ENCODE results near the gene SECISBP2L.
A peak's percentile ranks its signal among the peaks of the same experiment; 100 is the strongest.

SECISBP2L gene

DNA sequence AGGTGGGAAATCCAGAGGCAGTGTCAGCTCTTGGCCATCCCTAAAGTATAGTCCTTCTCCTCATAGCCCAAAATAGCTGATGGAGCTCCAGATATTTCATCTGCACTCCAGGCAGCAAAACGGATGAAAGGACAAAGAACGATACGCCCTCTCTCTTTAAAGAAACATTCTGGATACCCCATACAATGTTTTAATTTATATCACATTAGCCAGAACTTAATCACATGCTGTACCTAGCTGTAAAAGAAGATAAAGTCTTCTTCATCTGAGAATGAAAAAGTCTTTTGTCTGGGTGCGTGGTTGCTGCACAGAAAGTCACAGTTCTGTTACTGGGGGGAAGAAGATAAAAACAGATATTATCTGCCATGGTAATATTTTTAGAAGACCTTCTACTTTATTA, 78.2 kb downstream of the SECISBP2L start:
- H3K27me3 ChIP-seq (replicated peaks; ENCODE audit: control insufficient read depth, insufficient read depth, low read length) = no peaks in the 10 kb centered on the region
- DNase-seq (ENCODE audit: extremely low read depth, insufficient read length) = no peak
- no peaks in the 10 kb centered on the region for H3K36me3 ChIP-seq (ENCODE audit: control insufficient read depth, insufficient read depth, low read length)
- H3K4me3 ChIP-seq (replicated peaks; ENCODE audit: low read depth, low read length) = no peak overlapping the region
- TF ChIP-seq, protein P1, sequence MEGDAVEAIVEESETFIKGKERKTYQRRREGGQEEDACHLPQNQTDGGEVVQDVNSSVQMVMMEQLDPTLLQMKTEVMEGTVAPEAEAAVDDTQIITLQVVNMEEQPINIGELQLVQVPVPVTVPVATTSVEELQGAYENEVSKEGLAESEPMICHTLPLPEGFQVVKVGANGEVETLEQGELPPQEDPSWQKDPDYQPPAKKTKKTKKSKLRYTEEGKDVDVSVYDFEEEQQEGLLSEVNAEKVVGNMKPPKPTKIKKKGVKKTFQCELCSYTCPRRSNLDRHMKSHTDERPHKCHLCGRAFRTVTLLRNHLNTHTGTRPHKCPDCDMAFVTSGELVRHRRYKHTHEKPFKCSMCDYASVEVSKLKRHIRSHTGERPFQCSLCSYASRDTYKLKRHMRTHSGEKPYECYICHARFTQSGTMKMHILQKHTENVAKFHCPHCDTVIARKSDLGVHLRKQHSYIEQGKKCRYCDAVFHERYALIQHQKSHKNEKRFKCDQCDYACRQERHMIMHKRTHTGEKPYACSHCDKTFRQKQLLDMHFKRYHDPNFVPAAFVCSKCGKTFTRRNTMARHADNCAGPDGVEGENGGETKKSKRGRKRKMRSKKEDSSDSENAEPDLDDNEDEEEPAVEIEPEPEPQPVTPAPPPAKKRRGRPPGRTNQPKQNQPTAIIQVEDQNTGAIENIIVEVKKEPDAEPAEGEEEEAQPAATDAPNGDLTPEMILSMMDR (IDR thresholded peaks at IDR 0.05; ENCODE audit: insufficient read depth, low read length, poor library complexity, severe bottlenecking) = no peak

DNA sequence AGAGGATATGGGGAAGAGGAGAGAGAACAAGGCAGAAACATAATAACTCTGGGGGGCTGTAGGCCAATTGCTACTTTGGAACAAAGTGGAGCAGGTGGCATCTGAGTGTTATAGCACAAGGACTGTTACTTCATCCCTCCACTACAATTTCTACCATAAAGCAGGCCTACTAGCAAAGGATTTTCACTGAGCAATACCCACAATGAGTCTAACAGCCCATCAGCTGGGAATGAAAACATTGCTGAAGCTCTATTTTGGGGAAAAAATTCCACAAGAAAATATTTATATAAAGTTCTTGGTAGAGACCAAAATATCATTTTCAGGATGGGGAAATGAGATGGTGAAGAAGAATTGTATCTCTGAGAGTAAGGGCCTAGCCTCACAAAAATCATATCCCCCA, 78.9 kb downstream of the SECISBP2L start:
- no peak for DNase-seq (ENCODE audit: extremely low read depth, insufficient read length)
- H3K27me3 ChIP-seq (replicated peaks; ENCODE audit: control insufficient read depth, insufficient read depth, low read length) = no peaks in the 10 kb centered on the region; the same call in 1 of the 2 replicates
- no peaks in the 10 kb centered on the region for H3K36me3 ChIP-seq (ENCODE audit: control insufficient read depth, insufficient read depth, low read length)
- TF ChIP-seq, protein P1 (IDR thresholded peaks at IDR 0.05; ENCODE audit: insufficient read depth, low read length, poor library complexity, severe bottlenecking) = no peak
- H3K4me3 ChIP-seq (replicated peaks; ENCODE audit: low read depth, low read length) = no peak overlapping the region

DNA sequence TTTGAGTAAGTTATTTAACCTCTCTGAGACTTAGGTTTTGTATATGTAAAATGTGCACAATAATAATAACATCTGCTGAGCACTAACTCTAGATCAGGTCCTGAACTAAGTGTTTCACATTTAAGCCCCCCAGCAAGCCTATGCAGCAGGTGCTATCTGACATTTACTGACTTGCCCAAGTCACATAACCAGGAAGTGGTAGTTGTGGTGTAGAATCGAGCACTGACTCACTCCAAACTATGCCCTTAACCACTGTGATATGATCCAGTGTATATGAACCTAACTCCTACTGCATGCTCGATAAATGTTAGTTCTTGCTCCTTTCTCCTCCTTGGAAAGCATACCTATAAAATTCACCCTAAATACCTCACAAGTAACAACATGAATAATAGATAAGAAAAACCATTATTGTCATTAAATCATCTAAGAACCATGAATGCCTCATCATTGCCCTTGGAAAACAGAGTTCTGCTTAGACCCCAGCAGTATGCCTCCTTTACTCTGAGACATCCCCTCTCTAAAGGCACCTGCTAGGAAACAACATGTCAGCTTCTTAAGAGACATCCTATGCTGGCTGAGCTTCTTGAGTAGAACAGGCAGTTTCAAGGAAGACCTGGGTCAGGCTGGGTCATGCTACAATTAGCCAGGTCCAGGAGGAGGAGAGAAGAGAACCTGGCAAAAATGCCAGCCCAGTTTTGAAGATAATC, 79.5 kb downstream of the SECISBP2L start:
- Histone ChIP-seq H3K4me3 (replicated peaks; ENCODE audit: low read depth, low read length) (no peak overlapping the region), H3K36me3 (ENCODE audit: control insufficient read depth, insufficient read depth, low read length) (no peaks in the 10 kb centered on the region), H3K27me3 (replicated peaks; ENCODE audit: control insufficient read depth, insufficient read depth, low read length) (no peaks in the 10 kb centered on the region; the same call in 1 of the 2 replicates)
- DNase-seq (ENCODE audit: extremely low read depth, insufficient read length) = no peak
- TF ChIP-seq, protein P1 (IDR thresholded peaks at IDR 0.05; ENCODE audit: insufficient read depth, low read length, poor library complexity, severe bottlenecking) = no peak

DNA sequence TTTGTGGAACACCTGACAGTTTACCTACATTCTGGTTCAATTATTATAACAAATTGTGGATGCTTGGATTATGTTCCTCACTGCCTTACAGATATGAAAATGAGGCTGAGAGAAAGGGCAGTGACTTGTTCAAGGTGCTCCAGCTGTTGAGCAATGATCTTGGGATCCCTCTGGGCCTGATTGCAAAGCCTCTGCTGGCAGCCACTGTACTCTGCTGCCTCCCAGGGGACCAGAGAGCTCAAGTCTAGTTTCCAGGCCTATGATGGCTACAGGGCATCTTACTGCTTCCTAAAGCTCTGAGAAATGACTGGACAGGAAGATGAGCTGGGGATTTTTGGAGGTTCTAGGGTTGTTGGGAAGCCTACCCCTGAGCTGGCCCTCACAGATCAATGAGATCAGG, 80.3 kb downstream of the SECISBP2L start:
- no peak for DNase-seq (ENCODE audit: extremely low read depth, insufficient read length)
- Histone ChIP-seq H3K27me3 (replicated peaks; ENCODE audit: control insufficient read depth, insufficient read depth, low read length) (no peaks in the 10 kb centered on the region; the same call in 1 of the 2 replicates), H3K4me3 (replicated peaks; ENCODE audit: low read depth, low read length) (no peak overlapping the region), H3K36me3 (ENCODE audit: control insufficient read depth, insufficient read depth, low read length) (no peaks in the 10 kb centered on the region)
- TF ChIP-seq, protein P1 (IDR thresholded peaks at IDR 0.05; ENCODE audit: insufficient read depth, low read length, poor library complexity, severe bottlenecking) = peak; percentile 33

DNA sequence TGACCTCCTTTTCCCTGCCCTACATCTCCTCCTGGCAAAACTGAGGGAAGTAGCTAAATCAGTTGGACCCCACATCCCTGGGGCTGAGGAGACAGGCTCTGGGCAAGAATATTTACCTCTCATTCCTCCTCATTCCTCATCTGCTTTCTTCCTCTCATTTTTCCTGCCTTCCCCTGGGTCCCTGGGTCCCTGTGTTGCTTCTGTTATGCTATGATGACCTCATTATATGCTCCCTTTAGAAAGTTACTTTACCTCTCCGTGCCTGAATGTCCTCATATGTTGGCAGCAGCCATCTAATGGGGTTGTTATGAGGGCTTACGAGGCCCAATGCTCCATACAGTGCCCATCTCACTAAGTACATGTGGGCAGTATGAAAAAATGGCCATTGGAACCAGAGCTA, 81.3 kb downstream of the SECISBP2L start:
- TF ChIP-seq, protein P1 (IDR thresholded peaks at IDR 0.05; ENCODE audit: insufficient read depth, low read length, poor library complexity, severe bottlenecking) = no peak
- Histone ChIP-seq H3K27me3 (replicated peaks; ENCODE audit: control insufficient read depth, insufficient read depth, low read length) (no peaks in the 10 kb centered on the region; the same call in 1 of the 2 replicates), H3K36me3 (ENCODE audit: control insufficient read depth, insufficient read depth, low read length) (no peaks in the 10 kb centered on the region), H3K4me3 (replicated peaks; ENCODE audit: low read depth, low read length) (no peak overlapping the region)
- no peak for DNase-seq (ENCODE audit: extremely low read depth, insufficient read length)

Data from GM06990 (cell line).